CD4-positive, alpha-beta T cell treated with Interleukin-1 beta for 1 hour (primary cell): Measurements from ENCODE around the gene RASGEF1C.

Experiments used
- DNase-seq, 2 donors: peaks; one replicate each; pipeline ENCODE4 v3.0.0-alpha.2; 2020 to 2022

Gene RASGEF1C

DNA sequence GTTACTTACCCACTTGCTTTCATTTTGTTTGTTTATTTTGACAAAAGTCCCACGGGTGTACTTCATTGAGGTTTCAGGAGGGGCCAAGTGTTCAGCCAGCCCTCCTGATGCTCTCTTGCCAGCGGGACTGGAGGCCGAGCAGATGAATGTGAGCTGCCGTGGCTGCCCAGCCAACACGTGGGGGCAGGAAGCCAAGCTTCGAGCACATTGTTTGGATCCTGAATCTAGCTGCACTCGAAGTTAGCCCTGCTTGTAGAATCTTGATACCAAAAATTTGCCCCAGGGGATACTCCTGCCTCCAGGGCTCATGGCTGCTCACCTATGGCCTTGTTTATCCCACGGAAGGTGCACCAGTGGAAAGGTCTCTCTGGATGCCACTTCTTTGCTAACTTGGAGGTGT is 49.3 kb downstream of the RASGEF1C start:
- DNase-seq = no peak

- DNase-seq = no peak
Observed at GRCh38 chr5:180157866-180158265, 51.1 kb downstream of the RASGEF1C start.

DNA sequence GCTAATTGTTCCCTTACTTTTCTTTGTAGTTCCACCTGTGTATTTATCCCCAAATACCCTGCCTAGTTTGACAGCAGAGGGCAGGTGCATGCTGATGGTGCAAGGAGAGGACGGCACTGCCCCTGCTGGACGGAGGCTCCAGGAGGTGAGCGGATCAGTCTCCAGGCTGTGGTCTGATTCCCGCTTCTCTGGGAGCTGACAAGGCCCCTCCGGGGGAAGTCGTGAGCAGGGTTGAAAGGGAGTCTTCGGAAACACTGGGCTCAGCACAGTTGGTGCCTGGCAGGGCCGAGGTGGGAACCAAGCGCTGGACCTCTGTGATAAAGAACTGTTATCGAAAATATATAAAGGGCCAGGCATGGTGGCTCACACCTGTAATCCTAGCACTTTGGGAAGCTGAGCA is 52.9 kb downstream of the RASGEF1C start:
- DNase-seq = no peak

- no peak for DNase-seq
Observed at GRCh38 chr5:180155365-180155926, 53.6 kb downstream of the RASGEF1C start.

GRCh38 chr5:180154821-180155364 is 54.1 kb downstream of the RASGEF1C start:
- DNase-seq = no peak

- no peak for DNase-seq
Observed at GRCh38 chr5:180153991-180154390, 55.0 kb downstream of the RASGEF1C start.

DNA sequence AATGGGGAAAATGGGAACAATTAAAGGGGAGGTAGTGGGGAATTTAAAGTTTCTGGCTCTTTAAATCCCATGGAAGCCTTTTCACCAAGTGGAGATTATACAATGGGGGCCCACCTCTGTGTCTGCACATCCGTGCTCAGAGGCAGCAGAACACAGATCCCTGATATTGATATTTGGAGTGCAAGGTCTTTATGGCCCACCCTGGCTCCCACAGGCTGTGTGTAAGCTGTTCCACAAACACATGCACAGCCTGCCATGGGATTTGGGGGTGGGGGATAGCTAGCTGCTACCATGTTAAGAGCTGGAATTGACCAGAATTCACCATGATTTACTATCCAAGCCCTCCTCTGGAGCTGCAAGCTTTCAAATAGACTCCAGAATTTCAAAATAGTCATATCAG is 55.9 kb downstream of the RASGEF1C start:
- no peak for DNase-seq

DNA sequence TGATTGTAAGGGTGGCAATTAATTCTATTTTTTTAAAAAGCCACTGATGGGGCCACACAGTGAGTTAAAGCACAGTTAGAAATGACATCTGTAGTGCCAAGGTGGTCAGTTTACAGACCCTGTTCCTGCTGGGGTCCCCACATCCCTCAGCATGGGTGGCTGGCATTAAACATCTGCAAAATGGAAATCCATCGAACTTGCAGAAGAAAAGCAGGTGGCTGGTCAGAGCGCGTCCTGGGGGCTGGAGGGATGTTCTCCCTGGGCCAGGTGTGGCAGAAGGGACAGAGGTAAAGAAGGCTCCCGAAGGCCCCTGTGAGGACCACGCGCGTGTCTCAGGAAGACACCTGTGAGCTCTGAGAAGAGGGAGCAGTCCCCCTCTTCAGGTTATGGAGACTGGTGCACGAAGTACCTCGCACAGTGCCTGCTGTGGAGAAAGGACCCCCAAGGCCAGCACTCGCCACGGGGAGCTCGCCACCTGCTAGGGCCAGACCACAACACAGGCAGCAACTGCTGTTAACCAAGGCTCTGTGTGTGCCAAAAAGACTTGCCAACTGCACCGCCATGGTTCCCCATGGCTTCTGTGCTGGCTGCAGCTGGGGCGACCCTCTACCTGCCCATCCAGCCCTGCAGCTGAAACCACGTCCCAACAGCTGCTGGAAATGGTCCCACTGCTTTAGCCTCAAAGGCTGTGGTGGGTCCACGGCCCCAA is 65.2 kb downstream of the RASGEF1C start:
- no peak for DNase-seq

- DNase-seq = no peak
Observed at GRCh38 chr5:180142824-180143610, 66.0 kb downstream of the RASGEF1C start.

DNA sequence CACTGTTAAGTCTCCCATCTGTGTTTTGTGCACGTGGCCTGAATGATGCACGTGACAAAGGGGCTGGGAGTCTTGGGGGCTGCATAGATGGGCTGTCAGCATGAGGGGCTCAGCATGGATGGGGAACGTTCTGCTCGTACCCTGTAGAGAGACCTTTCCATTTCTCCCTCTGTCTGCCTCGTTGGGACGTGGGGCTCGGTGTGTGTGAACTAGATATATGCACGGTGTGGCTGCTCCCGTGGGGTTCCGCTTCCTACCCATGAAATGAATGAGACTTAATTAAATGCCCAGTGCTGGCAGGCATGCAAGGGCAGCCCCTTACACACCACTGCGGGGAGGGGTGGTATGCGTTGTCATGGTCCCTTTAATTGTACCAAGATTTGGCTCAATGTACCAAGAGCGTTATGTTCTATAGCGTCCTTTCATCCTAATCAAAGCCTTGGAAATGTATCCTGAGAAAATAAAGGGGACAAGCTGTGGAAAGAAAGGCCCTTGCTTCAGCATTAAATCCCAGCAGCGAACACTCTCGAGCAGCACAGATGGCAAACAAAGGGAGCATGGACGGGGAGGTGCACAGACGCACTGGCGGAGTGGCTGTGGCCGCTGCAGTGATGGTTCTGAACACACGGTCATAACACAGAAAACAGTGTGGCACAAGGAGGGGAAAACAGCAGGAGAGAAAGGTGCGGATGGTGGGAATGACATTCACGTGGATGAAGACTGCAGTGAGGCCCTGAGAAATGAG is 66.8 kb downstream of the RASGEF1C start:
- DNase-seq = no peak

GRCh38 chr5:180141068-180141660 is 67.8 kb downstream of the RASGEF1C start:
- no peak for DNase-seq

GRCh38 chr5:180140571-180140970 is 68.4 kb downstream of the RASGEF1C start:
- DNase-seq = no peak

- no peak for DNase-seq
Observed at GRCh38 chr5:180140079-180140554, 68.9 kb downstream of the RASGEF1C start.

GRCh38 chr5:180139731-180140055 is 69.3 kb downstream of the RASGEF1C start:
- no peak for DNase-seq

GRCh38 chr5:180138976-180139730 is 69.9 kb downstream of the RASGEF1C start:
- DNase-seq = no peak

- no peak for DNase-seq
Observed at GRCh38 chr5:180138214-180138975, 70.6 kb downstream of the RASGEF1C start.

DNA sequence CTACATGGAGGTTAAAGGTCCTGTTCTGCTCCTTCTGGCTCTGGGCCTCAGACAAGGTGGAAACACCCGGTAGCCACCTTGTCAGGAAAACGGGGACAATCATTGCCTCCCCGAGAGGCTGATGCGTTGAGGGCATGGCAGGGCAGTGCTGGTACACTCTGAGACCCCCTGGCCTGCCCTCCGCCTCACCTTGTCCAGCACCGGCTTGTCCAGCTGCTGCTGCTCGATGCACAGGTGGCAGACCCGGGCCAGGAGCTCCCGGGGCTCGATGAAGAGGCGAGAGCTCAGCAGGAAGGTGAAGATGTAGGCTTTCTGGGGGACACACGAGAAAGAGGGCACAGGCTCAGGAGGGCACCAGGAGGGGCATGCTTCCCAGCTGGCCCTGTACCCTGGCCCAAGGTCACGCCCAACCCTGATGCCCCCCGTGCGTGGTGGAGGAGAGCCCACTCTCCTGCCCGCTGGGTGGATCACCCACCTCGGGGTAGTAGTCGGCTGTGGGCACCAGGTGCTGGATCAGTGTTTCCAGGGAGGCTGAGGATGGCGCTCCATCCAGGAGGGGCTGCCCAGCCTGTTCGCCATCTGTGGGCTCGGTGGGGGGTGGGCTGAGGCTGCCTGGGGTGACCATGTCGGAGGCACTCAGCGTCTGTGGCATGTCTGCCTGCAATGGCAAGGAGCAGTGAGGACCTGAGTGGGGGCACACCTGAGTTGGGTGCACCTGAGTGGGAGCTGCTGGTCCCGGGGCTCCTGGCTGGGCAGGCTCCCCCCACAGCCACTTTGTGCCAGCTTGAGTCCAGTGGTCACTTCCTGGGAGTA is 71.4 kb downstream of the RASGEF1C start:
- no peak for DNase-seq

DNA sequence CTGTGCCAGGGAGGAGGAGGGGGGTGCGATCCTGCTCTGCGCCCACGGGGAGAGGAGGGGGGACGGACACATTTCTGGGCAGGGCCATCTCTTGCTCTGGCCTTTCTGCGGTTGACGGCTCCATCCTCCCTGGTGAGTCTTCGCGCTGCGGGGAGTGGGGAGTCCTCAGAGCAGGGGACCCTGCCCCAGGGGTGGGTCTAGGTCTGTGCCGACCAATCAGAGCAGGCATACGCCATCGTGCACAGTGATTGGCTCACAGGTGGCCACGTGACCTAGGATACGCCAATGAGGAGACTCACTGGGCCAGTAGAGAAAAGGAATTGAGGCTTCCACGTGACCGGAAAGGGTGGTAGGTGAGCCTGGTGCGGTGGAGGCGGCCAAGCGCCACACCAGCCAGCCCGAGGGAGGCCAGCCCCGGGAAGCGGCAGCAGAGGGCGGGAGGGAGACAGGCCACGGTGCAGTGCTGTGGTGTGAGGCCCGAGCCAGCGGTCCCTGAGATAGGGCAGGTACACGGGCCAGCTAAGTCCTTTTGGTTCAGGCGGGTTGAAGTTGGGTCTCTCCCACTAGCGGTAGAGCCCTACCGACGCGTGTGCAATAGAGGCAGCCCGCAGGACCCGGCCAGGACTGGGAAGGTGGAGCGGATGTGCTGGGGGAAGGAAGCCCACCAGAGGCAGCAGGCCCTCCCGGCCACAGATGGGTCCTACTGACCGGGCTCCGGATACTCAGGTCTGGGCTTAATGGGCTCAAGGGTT is 72.2 kb downstream of the RASGEF1C start:
- no peak for DNase-seq

DNA sequence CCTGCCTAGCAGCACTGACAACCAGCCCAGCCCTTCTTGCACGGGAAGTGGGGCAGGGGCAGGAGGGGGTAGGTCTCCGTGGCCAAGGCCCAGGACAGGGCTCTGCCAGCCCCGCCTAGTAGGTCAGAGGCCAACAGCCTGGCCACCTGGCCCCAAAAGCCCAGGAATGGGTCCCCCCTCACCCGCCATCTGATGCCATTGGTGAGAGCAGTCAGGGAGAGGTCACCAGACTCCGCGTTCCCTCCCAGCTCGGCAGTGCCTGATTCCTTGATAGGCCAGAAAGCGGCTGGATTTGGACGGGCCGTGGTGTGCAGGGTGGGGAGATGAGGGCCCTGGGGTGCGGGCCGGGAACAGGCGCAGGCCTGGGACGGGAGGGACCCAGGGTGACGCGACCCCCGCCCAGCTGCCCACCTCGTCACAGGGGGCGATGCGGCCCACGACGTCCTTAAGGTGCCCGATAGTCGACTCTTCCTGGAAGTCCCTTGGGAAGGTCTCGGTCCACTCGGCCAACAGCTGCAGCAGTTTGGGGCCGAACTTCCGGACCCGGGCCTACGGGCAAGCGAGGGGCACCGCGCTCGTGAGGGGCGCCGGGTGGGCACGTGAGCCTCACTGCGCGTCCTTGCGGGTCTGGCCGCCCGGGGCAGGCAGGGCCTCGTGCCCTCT is 72.9 kb downstream of the RASGEF1C start:
- DNase-seq = no peak
